ENCODE results near the gene LOXL1.
"Not testable (repeated sequence)": the region's sequence is repeated elsewhere in the genome, so short reads cannot be mapped to it uniquely, and the experiment has no call there.

The LOXL1 gene

DNA sequence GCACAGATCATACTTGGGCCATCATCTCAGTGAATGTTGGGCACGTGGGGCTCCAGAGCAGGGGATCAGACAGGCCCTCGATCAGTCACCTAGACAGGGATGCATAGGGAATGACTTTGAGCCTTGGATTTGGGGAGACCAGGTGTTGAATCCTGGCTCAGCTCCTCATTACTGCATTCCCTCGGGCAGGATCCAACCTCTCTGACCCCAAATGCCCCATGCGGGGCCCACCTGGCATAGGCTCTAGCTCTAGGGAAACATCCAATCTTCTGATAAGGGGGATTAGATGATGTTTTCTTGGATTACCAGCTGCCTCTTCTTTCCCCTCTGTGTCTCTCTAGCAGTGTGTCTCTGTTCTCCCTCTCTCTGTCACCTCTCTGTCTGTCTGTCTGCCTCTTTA, 22.7 kb downstream of the LOXL1 start:
- H3K4me3 ChIP-seq (ENCODE audit: low read depth, low read length), result no peak overlapping the region
- no peak for DNase-seq (ENCODE audit: low read depth)

DNA sequence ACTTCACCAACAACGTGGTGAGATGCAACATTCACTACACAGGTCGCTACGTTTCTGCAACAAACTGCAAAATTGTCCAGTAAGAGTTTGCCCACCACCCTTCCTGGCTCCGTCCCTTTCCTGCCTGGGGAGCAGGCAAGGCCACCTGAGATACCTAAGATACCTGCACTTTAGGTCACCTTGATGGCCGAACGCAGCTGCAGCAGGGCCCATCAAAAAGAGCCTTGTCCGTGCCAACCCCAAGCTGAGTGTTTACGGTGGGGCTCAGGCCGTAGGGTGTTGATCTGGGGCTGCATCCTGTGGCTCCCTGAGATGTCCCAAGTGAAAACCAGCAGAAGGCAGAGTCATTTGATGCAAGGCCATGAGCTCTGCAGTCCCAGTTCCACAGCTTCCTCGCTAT, 23.2 kb downstream of the LOXL1 start:
- H3K4me3 ChIP-seq (ENCODE audit: low read depth, low read length), result no peak overlapping the region
- DNase-seq (ENCODE audit: low read depth), result no peak

DNA sequence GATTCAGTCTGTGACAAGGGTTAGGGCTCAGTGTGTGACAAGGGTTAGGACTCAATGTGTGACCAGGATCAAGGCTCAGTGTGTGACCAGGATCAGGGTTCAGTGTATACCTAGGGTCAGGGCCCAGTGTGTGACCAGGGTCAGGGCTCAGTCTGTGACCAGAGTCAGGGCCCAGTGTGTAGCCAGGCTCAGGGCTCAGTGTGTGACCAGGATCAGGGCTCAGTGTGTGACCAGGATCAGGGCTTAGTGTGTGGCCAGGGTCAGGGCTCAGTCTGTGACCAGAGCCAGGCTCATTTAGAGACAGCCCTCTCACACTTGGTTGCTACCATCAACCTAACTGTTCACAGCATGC, 24.2 kb downstream of the LOXL1 start:
- no peak for DNase-seq (ENCODE audit: low read depth)
- no peak overlapping the region for H3K4me3 ChIP-seq (ENCODE audit: low read depth, low read length)

DNA sequence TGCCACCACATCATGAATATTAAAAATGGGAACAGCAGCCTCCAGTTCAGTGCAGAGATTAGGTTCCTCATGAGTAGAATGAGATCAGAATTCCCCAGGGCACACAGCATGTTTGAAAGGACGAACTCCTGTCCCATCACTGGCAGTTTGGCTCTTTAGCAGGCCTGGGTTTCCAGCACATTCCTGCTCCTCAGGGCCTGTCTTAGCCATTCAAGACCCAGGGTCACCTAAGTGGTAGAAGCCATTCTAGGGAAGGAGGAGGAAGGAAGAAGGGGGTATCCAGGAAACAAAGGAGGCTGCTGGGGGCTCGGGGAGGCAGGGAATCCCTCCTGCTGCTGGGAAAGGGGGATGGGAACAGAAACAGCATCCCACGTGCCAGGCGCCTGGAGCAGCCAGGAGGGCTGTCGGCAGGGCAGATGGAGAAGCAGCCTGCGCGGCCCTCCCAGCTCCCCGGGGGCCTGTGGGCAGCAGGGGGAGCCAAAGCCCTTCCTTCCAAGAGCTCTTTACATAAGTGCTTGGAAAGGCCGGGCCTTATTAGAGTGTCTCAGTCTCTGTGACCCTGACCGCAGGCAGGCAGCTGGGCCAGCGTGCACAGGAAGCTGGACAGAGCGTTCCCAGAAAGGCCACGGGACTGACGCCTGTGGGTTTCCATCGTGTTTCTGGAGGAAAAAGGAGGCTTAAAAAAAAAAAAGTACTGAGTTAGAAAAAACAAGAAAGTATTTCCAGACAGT, 24.7 kb downstream of the LOXL1 start:
- peak; percentile 98 for DNase-seq (ENCODE audit: low read depth)
- no peak overlapping the region for H3K4me3 ChIP-seq (ENCODE audit: low read depth, low read length)

DNA sequence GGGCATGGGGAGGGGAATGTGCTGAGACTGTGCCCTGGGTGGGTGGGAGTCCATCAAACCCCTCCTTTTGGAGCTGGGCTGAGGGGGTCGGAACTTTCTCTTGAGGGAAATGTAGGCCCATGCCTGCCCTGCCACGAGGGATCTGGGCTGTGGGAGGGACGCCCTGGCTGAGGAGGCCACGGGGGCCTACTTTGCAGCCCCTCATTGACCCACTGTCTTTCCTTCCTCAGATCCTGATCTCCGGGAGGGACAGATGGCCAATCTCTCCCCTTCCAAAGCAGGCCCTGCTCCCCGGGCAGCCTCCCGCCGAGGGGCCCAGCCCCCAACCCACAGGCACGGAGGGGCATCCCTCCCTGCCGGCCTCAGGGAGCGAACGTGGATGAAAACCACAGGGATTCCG, 25.3 kb downstream of the LOXL1 start:
- H3K4me3 ChIP-seq (ENCODE audit: low read depth, low read length), result no peak overlapping the region
- no peak for DNase-seq (ENCODE audit: low read depth)

DNA sequence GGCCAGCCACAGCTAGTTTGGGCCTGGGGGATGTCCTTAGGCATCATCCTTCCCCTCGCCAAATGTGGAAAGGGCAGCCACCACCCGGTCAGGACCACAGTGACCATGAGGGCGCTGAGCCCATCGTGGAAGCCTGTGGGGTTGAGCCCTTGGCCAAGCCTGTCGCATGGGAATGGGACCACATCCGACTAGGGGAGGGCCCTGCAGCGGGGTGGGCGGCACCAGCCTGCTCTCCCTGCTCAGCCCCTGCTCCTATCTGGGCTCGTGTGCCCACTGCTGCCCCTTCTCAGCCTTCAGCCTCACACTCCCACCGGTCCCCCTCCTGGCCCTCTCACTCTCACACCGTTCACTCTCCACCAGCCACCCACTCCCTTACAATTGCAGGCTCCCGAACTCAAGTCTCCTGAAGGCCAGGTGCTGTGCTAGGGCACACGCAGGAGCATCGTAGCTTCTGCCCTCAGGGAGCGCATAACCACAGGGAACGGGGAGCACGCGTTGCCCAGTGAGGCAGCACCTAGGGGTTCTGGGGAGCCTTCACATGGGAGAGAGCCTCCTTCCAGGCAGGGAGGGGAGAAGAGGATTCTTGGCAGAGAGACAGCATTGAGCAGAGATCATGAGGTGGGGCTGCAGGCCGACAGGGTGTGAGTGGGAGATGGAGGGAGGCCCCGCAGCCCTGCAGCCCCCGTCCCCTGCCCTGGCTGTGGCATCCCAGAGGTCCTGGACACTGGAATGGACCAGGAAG, 26.1 kb downstream of the LOXL1 start:
- H3K4me3 ChIP-seq (ENCODE audit: low read depth, low read length), result no peak overlapping the region
- no peak for DNase-seq (ENCODE audit: low read depth)

DNA sequence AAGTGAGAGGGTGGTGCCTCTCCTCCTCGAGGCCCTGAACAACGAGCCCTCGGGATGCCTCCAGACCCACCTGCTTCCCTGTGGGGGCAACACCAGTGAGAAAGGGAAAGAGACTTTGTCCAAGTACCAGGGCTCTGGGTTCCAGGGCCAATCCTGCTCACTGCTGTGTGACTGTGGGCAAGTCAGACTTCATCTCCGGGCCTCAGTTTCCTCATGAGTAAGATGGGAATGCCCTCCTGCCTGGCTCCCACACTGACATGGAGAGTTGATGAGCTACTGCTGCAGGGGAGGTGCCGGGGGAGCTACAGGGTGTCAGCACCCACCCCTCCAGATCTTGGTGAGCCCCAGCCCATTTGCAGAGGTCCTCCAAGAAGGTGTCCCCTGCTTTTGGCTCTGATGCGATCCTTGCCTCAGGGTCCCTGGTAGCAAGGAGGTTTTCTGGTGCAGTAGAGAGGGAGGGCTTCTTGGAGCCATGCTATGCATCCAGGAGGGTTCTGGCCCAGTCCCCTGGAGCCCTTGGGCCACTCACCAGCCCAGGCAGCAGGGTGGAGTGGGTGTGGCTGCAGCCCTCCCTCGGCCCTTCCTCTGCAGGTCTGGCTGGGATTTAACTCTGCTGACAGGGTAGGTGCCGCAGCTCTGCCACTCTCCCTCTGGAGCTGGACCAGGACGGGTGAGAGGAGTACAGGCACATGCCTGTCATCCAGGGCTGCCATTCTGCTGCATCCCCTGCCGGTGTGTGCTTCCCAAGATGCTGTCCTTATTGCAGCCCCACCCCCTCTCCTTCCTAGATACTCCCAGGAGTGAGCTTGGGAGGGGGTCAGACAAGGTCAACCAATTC, 26.9 kb downstream of the LOXL1 start:
- DNase-seq (ENCODE audit: low read depth), result no peak
- H3K4me3 ChIP-seq (ENCODE audit: low read depth, low read length), result no peak overlapping the region

DNA sequence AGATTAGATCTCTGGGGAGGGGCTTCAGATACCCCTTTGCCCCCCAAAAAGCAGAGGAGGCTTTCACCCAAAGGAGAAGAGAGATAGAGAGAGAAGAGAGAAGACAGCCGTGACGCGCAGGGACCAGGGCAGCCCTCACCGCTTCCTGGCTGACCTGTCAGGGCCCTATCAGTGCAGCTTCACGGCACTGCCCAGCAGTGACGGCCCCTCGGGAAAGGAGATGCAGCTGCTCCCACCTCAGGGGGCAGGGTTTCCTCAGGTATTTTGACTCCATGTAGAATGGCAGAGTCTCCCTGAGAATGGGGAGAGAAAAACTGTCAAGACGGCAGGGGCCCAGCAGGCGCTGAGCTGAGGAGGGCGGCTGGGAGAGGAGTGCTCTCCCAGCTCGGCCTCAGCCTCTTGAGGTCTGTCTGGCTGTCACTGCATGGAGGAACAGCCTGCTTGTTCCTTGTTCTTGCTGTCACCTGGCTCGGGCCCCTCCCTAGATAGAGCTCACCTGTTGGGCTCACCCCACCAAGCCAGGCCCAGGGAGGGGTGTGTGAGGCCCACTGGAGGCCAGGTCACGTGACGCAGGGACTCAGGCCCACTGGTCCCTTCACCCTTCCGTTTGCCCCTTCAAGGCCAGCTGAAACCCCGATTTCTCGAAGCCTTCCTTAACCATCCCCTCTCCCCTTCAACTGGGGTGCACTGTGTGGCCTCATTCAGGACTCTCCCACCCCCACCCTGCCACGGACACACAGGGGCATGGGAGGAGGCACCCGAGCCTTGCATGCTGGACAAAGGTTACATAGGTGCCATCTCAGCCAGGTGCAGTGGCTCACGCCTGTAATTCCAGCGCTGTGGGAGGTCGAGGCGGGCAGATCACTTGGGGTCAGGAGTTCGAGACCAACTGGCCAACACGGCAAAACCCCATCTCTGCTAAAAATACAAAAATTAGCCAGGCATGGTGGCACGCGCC, 28.2 kb downstream of the LOXL1 start:
- no peak overlapping the region for H3K4me3 ChIP-seq (ENCODE audit: low read depth, low read length)
- no peak for DNase-seq (ENCODE audit: low read depth)

DNA sequence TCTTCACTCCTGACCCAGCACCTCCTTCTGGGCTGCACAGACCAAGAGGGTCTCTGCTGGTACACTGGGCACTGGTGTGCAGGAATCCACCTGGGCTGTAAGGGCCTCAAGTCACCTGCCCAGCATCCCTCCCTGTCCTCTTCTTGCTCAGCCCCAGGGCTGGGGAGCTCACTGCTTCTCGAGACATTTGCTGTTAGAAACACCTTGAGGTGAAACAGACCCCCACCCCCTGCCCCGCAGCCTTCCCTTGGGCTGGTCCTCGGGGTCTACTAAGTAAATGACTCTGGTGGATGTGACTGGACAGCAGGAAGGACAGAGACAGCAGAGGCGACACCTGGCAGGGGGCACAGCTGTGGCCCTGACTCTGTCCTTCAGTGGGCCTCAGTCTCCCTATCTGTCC, 29.1 kb downstream of the LOXL1 start:
- no peak for DNase-seq (ENCODE audit: low read depth)
- H3K4me3 ChIP-seq (ENCODE audit: low read depth, low read length), result no peak overlapping the region

DNA sequence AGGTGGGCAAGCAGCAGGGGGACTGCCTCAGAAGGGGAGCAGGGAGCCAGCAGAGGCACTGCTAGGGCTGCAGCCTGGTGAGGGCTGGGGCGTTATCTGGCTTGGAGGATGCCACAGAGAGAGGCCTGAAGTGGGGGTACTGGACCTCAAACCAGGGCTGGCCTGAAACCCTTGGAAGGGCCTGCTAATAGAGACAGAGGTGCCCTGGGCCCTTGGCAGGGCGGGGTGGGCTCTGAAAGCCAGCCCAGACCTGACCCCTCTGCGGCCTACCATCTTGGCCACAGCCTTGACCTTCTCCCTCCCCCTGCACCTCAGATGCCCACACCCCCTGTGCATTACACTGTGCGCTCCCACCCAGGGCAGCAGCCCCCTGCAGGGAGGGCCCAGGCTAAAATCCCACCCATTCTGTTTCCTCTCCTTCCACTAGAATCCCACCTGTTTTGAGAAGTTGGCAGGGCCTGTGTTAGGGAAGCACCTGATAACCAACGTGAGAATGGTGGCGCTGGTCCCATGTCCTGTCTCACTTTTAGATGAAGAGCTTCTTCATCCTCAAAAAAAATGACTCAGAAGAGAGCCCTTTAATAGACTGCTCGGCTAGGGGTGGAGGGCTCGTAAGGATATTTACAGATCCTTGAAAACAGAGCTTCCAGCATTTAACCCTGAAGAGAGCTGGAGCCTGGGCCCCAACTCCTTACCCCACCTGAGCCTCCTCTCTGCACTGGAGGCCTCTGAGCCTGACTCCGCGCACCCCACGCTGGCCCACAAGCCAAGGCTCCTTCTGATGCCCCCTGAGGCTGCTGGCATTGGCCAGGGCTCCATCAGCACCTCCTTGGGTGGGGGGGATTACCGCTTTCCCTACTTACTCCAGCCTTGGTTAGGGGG, 29.8 kb downstream of the LOXL1 start:
- DNase-seq (ENCODE audit: low read depth), result no peak
- no peak overlapping the region for H3K4me3 ChIP-seq (ENCODE audit: low read depth, low read length)

DNA sequence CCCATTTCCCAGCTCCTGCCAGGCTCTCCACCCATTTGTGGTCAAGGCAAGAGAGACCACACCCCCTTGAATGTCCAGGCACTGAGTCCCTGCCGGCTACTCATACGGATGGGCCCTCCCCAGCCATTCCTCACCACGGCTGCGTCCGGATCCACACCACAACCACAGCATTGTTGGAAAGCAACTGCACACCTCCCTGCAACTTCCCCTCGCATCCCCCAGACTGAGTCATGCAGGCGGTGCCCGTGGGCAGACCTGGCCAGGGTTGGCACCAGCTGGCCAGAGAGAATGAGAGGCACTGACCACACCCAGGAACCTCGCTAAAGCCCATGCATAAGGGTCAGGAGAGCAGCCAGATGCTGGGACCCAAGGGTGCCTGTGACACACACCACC, 30.5 kb downstream of the LOXL1 start:
- peak; percentile 78 for DNase-seq (ENCODE audit: low read depth)
- no peak overlapping the region for H3K4me3 ChIP-seq (ENCODE audit: low read depth, low read length)

DNA sequence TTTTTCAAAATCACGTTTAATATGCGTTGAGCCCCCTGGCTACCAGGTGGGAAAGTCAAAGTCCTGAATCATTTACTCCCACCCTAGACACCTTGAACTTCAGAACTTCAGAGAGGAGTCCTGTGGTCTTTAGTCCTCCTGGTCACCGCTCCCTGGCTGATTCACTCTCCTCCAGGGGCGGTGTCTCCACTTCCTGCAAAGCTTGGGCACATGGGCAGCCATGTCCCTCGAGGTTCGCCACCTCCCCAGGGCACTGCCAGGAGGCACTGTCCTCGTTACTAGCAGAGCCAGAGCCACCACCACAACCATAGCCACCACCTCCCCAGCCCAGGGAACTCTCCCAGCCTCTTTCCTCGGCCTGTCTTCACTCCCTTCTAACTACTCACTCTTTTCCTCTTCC, 31.0 kb downstream of the LOXL1 start:
- no peak overlapping the region for H3K4me3 ChIP-seq (ENCODE audit: low read depth, low read length)
- no peak for DNase-seq (ENCODE audit: low read depth)

DNA sequence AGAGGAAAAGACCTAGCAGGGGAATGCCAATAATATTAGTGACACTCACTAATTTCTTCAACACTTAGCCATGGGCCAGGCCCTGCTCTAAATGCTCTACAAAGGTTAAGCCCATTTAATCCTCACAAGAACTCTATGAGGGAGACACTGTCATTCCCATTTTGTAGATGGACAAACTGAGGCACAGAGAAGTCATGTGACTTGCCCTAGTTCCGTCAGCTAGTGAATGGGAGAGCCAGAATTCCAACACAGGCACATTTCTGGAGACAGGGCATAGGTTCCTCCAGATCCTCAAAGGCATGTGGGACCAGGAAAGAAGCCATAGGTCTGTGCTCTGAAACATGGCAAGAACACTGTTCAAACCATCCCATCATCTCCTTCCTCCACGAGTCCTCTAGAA, 31.5 kb downstream of the LOXL1 start:
- no peak for DNase-seq (ENCODE audit: low read depth)
- no peak overlapping the region for H3K4me3 ChIP-seq (ENCODE audit: low read depth, low read length)

DNA sequence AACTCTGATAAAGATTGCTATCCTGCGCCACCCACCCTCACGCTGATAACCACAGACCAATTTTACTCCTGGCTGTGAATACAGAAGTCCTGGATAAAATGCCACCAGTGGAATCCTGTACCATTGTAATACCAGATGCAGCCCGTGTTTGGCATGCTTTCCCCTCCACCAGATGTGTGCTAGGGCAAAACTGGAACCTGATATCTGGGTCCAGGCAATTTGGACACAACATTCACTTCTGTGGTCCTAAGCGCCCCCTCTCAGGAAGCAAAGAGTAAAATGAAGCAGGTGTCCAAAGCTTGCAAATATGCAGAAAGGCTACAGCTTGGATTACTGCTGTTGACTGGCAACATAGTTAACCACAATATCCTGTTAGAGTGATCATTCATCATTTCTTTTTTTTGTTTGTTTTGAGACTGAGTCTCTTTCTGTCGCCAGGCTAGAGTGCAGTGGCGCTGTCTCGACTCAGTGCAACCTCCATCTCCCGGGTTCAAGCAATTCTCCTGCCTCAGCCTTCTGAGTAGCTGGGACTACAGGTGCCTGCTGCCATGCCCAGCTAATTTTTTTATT, 32.8 kb downstream of the LOXL1 start:
- H3K4me3 ChIP-seq (ENCODE audit: low read depth, low read length), result no peak overlapping the region

DNA sequence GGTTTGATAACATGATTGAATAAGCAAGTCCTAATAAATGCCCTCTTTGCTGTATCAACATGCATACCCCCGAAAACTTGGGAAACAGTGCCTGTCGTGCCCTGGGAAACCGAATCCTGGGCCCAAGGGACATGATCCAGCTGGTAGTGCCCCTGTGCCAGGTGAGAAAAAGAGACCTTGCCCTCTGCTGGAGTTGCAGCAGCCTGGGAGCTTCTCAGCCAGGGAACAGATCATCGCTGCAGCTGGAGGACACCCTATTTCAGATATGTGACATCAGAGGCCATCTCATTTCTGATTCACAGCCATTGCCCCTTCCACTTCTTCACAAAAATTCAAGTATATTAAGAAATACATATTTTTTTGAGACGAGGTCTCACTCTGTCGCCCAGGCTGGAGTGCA, 33.5 kb downstream of the LOXL1 start:
- DNase-seq (ENCODE audit: low read depth), result no peak
- H3K4me3 ChIP-seq (ENCODE audit: low read depth, low read length), result no peak overlapping the region

More for the DNA sequence above, 32.8 kb downstream of the LOXL1 start:
- DNase-seq (ENCODE audit: low read depth), result no peak

DNA sequence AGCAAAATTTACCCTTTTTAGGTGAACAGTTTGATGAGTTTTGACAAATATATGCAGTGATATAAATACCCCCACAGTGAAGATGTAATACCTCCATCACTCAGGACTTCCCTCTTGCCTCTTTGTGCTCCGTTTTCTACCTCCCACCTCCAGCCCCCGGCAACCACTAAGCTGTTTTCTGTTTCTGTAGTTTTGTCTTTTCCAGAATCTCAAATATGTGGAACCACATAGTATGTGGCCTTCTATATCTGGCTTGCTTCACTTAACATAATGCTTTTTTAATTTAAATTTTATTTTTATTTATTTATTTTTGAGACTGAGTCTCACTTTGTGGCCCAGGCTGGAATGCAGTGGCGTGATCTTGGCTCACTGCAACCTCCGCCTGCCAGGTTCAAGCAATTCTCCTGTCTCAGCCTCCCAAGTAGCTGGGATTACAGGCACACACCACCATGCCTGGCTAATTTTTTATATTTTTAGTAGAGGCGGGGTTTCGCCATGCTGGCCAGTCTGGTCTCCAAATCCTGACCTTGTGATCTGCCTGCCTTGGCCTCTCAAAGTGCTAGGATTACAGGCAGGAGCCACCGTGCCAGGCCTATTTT, 34.3 kb downstream of the LOXL1 start:
- not testable (repeated sequence) for H3K4me3 ChIP-seq (ENCODE audit: low read depth, low read length)

DNA sequence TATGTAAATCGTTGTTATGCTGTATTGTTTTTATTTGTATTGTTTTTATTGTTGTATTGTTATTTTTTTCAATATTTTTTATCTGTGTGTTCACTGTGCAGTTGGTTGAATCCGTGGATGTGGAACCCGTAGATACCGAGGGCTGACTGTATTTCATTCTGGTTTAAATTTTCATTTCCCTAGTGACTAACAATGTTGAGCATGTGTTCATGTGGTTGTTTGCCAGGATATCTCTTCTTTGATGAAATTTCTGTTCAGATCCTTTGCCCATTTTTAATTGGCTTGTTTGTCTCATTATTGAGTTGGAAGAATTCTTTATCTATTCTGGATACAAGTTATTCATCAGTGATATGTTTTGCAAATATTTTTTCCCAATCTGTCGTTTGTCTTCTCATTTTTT, 36.2 kb downstream of the LOXL1 start:
- DNase-seq (ENCODE audit: low read depth), result no peak
- no peak overlapping the region for H3K4me3 ChIP-seq (ENCODE audit: low read depth, low read length)

More for the DNA sequence above, 34.3 kb downstream of the LOXL1 start:
- not testable (repeated sequence) for DNase-seq (ENCODE audit: low read depth)

DNA sequence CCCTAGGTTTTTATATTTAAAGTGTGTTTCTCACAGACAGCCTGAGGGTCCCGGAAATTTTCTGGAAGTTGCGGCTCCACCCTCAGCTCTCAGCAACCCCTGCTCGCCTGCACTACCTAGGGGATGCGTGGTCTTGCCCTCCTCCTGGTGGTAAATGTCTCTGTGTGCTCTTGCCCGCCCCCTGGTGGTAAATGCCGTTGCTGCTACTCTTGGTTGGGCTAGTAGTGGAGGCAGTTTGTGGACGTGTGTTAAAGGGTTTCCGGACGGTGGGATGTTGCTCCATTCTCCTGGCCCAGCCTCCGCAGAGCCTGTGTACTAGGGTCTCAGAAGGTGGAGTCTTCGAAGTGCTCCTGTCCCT, 38.5 kb downstream of the LOXL1 start:
- DNase-seq (ENCODE audit: low read depth), result no peak

More for the DNA sequence above, 38.5 kb downstream of the LOXL1 start:
- no peak overlapping the region for H3K4me3 ChIP-seq (ENCODE audit: low read depth, low read length)

Data from skeletal muscle cell (primary cell).